ENCODE results near the gene ARID5A.
A peak's percentile ranks its signal among the peaks of the same experiment; 100 is the strongest.
"Not testable (repeated sequence)": the region's sequence is repeated elsewhere in the genome, so short reads cannot be mapped to it uniquely, and the experiment has no call there.

ARID5A gene, protein sequence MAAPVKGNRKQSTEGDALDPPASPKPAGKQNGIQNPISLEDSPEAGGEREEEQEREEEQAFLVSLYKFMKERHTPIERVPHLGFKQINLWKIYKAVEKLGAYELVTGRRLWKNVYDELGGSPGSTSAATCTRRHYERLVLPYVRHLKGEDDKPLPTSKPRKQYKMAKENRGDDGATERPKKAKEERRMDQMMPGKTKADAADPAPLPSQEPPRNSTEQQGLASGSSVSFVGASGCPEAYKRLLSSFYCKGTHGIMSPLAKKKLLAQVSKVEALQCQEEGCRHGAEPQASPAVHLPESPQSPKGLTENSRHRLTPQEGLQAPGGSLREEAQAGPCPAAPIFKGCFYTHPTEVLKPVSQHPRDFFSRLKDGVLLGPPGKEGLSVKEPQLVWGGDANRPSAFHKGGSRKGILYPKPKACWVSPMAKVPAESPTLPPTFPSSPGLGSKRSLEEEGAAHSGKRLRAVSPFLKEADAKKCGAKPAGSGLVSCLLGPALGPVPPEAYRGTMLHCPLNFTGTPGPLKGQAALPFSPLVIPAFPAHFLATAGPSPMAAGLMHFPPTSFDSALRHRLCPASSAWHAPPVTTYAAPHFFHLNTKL

DNA sequence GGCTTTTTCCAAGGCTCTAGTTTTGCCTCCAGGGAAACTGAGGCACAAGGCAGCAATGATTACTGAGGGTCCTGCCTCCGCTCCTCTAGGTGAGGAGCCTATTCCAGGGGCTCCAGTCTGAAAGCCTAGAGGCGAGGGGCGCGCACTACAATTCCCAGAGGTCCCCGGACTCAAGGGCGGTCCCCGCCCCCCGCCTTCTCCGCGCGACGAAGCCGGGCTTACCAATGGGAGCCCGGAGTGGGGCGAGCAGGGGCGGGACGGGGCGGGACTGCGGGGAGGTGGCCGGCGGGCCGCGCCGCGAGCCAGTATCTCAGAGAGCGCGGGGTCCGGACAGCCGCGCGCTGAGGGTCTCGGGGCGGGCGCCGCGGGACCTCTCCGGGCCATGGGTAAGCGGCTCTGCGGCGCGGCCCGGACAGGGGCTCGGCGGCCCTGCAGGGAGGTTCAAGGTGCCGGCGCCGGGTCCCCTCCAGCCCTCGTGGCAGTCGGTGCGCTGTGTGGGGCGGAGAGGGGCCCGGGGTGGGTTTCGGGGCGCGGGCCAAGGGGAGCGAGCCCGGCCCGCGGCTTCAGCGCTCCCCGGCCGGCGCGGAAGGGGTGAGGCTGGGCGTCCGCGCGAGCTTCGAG, at the start of gene ARID5A:
Gene ARID5A, plus strand, starts transcription at position 308 of the 621 bp plus-strand sequence. Its CDS starts 75 bp downstream, at position 383.
- DNase-seq (ENCODE audit: low read depth): peak; percentile 83

DNA sequence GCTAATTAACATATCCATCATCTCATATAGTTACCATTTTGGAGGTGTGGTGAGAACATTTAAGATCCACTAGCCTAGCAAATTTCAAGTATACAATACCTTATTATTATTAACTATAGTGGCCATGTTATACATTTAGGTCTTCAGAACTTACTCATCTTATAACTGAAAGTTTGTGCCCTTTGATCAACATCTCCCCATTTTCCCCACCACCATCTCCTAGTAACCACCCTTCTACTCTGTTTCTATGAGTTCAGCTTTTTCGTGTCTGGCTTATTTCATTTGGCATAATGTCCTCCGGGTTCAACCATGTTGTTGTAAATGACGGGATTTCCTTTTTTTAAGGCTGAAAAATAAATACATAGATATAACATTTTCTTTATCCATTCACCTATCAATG, 47.3 kb upstream of the ARID5A start:
- DNase-seq (ENCODE audit: low read depth): no peak

DNA sequence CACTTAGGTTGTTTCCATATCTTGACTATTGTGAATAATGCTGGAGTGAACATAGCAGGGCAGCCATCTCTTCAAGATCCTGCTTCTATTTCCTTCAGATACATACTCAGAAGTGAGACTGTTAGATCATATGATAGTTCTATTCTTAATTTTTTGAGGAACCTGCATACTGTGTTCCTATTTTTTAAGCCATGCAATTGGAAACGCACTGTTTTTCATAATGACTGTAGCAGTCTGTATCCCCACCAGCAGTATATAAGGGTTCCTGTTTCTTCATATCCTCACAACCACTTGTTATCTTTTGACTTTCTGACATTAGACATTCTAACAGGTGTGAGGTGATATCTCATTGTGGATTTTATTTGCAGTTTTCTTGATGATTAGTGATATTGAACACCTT, 46.9 kb upstream of the ARID5A start:
- DNase-seq (ENCODE audit: low read depth): no peak

DNA sequence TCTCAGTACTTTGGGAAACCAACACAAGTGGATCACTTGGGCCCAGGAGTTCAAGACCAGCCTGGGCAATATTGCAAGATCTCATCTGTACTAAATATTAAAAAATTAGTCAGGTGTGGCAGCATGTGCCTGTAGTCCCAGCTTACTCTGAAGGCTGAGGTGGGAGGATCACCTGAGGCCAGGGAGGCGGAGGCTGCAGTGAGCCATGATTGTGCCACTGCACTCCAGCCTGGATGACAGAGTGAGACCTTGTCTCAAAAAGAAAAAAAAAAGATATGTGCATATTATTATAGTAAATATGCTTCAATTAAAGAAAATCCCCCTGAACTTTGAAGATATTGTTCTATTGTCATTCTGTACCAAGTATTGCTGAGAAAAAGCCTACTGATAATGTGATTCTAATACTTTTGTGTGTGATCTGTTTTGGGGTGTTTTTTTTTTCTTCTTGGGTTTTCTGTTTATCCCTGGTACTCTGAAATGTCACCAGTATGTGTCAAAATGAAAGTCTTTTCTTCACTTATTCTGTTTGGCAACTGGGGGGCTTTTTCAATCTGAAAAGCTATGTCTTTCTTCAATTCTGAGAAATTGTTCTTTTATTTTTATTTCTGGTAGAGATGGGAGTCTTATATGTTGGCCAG, 44.6 kb upstream of the ARID5A start:
- no peak for DNase-seq (ENCODE audit: low read depth)

DNA sequence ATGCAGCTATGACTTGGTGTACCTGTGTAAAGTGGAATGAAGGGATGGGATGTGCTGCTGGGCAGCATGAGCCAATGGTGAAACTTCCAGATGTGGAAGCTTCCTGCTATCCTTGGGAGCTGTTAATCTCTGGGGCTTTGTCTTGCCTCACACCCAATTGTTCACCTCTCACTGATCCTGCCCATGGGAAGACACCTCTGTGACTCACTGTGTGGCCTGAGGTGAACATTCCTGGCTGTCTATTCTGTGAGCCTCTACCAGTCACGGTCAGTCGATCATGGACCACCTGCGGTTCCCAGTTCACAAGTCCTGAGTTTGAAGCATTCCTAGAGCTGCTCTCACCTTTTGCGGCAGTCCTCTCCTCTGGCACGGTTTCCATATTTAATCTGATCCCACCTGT, 43.5 kb upstream of the ARID5A start:
- no peak for DNase-seq (ENCODE audit: low read depth)

DNA sequence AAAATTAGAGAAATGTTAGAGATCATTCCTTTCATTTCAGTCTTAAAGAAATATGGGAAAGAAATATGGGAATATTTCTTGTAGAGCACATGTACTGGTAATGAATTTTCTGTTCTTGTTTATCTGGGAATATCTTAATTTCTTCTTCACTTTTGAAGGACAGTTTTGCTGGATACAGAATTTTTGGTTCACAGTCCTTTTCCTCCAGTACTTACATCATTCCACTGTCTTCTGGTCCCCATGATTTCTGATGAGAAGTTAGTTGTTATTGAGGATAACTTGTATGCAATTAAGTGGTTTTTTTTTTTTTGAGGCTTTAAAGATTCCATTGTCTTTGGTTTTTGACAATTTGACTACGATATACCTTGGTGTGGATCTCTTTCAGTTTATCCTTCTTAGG, 42.4 kb upstream of the ARID5A start:
- DNase-seq (ENCODE audit: low read depth): no peak

DNA sequence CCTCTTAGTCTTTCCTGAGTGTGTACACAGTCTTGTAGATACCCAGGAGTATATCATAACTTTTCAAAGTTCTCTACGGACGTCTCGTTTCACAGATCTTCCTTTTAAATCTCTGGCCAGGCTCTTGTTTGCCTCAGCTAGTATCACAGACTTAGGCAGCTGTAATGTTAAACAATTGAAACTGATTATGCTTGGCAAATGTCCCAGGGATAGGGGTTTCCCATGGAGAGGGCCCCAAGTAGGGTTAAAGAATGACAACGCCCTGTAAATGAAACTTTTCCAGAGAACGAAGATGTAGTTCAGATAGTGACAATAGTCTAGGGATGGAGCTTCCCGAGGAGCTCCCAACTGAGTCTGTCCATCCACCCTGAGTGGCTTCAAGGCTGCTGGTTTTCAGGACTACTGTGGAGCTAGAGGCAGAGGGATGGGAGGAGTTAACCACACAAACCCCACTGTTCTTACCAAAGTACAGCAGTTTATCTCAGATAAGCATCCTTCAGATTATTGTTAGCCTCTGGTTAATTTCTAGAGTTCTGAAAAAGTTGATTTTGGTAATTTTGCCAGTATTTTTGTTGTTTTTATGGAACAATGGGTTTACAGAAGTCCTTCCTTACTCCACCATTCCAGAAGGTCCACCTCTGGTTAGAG, 40.4 kb upstream of the ARID5A start:
- DNase-seq (ENCODE audit: low read depth): no peak

DNA sequence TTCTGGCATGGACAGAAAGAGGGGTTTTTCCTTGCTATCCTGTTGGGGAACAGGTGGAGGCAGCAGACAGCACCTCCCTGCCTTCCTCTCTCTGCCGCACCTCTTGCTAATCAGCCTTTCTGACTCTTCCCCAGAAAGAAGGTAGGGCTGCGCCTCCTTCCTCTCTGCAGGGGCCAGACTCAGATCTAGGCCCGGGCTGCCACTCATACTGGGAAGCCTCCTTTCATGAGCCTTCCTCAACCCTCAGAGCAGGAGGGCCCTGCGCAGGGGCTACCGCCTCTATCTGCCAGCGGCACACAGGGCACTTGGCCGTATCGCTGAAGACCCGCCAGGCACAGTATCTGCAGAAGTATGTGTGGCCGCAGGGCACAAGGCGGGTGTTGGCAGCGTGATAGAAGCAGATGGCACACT, 38.5 kb upstream of the ARID5A start:
- DNase-seq (ENCODE audit: low read depth): no peak

DNA sequence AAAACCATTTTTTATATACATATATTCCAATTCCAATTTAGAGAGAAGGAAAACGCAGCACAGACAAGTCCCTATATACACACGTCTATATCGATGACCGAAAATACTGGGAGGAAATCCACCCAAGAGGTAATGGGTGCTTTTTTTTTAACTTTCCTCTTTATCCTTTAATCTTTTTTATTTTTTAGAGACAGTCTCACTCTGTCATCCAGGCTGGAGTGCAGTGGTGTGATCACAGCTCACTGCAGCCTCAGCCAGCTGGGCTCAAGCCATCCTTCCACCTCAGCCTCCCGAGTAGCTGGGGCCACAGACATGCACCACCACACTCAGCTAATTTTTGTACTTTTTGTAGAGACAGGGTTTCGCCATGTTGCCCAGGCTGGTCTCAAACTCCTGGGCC, 37.9 kb upstream of the ARID5A start:
- DNase-seq (ENCODE audit: low read depth): not testable (repeated sequence)

DNA sequence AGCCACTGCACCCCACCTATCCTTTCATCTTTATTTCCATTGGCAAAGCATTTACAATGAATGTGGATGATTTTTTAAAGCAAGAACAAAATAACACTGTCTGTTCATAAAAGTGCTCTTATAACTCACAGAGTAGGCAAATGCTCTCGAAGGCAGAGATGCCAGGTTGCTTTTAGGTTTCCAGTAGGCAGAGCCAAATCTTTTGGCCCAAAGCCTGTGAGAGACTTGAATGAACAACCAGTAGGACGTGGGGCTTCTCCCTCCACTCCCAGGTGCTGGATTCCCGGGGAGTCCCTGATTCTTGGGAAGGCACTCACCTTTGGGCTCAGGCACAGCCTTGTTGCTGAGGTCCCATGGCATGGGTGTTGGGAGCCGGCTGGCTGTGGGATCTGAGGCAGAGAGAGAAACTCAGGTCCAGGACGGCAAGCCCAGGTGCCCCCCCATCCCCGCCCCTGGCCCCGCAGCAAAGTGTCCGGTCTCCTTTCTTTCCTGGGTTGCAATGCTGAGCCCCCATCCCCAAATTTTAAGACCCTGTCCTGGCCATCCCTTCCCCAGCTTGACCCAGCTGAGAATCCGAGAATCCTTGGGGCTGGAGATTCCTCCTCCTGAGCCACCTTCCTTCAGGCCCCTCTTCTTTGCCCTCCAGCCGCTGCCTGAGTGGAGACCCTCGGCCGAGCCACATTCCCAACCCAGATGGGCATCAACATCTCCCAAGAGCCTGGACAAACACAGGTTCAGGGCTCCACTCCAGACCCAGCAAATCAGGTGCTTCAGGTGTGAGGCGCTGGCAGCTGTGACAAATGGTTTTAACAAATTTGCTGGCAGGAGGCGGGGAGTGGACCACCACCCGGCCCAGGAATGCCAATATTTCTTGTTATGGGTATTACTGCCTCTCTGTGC, 37.2 kb upstream of the ARID5A start:
- DNase-seq (ENCODE audit: low read depth): no peak

DNA sequence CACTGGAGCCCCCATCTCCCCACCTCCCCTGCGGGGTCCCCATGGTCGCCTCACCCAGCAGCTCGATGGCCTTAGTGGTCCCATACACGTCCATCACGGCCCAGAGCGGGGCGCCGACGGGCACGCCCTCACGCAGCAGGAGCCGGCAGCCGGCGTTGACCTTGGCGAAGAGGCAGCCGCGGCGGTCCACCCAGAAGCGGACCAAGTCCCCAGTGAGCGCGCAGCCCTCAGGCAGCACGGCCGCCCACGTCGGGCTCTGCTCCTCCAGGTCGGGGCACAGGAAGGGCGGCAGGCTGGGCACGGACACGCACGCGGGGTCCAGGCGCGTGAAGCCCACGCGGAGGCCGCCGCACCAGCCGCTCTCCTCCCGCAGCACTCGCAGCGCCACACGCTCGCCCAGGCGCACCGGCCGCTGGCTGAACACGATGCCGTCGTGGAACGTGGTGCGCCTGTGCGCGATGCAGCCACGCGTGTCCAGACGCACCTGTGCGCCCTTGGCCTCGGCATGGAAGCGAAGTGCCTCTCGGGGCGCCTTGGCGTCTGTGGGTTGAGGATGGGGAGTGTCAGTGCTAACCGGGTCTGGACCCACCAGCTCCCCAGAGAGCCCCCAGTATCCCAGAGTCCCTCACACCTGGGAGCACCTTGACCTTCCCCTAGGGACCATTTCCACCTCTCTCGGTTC, 36.0 kb upstream of the ARID5A start:
- no peak for DNase-seq (ENCODE audit: low read depth)

DNA sequence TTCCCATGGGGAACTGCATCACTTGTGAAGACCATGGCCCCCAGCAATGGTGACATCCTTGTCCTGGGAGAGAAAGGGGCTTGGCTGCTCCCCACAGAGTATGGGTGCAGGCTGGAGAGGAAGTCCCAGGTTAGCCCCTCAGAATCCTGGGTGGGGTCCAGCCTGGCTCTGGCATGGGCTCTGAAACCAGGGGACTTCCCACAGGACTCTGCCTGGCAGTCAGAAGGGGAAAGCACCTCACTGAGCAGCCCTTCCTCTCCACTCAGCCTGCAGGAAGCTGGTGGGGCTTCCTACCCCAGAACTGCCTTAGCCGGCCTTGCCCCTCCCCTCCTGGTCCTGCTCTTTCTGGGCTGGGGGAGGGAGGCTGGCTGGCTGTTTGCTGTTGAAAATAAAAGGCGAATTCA, 35.1 kb upstream of the ARID5A start:
- no peak for DNase-seq (ENCODE audit: low read depth)

DNA sequence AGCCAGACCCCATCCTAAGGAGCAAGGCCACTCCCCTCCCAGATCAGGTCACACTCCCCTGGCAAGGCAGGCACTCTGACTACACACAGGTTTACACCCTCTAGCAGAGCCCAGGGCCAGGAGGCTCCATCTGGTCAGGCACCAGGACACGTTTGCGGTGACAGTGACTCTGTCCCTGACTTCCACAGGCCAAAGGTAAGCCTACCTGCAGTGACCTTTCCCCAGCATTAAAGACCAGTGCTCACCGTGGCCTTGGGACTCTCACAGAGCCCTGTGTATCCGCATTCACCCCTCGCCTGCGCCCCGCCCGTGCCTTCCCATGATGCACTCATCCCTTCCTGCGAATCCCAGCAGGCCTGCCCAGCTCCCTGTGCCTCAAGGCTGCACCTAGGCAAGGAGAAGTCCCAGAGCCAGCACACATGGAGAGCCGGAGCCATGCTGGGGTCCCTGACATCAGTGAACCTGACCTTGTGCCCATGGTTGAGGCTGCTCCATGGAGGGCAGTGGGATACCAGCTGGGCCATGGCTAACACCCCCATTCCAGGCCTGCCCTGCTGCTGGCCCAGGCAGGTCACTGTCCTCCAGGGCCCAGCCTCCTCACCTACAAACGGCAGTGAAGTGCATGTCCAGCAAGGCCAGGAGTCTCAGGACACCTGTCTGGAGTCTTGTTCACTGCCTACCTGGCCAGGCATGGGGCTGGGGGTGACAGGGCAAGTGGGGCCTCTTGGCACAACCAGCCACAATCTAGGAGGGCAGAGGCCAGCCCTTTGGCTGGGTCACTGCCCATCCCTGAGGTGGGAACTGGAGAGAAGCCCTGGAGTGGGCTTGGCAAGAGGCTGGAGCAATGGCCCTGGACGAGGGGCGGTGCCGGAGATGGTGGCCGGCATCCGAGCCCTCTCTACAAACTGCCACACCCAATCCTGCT, 34.4 kb upstream of the ARID5A start:
- no peak for DNase-seq (ENCODE audit: low read depth)

DNA sequence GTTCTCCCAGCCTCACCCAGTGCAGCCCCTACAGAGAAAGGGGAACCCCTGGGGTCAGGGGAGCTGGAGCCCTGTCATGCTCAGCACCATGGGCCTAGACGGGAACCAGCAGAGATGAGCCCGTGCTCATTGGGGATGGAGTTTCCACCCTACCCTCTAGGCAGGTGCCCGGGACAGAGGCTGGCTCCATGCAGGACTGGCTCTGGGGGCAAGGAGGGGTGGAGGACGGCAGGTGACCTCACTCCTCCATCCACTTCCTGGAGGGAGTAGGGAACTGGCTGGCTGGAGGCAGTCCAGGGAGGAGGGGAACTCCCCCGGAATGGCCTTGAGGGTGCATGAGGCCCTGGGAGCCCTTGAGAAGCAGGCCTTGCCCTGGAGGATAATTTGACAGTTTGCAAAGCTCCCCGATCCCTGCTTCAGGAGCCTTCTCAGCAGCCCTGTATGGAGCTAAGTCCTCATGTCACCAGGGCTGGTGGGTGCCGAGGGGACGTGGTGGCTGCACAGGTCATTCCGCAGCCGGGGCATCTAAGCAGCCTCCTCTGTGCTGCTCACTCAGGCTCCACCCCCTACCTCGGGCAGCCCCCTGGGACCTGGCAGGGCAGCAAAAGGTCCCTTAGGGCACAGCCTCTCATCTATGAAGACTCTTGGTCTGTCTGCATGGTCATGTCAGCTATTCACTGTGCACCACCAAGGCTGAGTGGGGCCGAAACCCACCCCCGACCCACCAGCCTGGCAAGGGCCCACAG, 33.5 kb upstream of the ARID5A start:
- no peak for DNase-seq (ENCODE audit: low read depth)

DNA sequence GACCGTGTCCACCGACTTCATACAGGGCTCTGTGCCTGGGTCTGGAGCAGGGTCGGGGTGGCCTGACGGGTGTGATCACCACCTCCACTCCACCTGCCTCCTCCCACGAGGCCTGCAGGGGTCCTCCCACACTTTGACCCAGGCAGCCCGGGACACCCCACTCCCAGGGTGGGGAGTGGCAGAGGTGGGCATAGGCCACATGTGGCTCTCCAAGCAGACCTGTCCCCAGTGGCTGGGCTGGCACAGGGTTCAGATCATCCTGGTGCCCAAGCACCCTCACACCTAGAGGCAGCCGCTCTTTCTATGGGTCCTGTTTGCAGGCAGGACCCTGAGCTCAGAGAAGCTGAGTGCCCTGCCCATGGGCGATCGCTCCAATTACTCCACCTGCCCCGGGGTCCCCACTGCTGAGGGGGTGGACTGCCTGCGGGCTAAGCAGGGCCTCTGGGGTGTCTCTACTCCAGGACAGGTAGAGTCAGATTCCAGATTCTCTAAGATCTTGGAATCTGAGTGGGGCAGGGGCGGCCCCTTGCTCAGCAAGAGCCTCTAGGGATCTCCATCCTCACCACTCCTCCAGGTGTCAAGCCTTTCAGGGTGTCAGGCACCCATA, 32.8 kb upstream of the ARID5A start:
- DNase-seq (ENCODE audit: low read depth): no peak

DNA sequence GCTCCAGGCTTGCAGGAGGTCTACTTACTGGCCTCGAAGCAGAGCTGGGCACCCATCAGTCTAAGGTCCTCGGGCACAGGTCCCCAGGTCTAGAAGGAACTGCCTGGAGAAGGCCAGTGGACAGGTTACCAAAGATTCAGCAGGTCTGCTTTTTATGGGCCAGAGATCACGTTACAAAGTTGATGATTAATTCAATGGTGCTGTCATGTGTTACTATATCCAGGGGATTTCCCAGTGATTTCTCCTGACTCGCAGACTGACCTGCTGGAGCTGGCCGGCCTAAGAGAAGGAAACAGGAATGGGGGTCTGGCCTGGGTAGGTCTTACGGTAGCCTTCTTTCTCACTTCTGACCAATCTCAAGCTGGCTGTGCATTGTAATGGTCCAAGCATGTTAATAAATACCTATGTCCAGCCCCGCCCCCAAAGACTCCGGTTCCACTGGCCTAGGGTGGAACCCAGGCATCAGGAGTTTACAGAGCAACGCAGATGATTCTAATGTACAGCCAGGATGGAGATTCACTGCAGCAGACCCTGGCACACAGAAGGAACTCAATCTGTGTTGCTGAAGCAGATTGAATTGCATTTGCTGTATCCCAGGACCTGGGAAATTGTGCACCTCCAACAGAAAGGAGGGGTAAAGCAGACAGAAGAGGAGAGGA, 31.2 kb upstream of the ARID5A start, which contains the start of gene NEURL3:
Gene NEURL3, minus strand, starts transcription at position 127 of the 659 bp plus-strand sequence. Its CDS starts 71 bp downstream, at position 56.
- DNase-seq (ENCODE audit: low read depth): peak; percentile 91

DNA sequence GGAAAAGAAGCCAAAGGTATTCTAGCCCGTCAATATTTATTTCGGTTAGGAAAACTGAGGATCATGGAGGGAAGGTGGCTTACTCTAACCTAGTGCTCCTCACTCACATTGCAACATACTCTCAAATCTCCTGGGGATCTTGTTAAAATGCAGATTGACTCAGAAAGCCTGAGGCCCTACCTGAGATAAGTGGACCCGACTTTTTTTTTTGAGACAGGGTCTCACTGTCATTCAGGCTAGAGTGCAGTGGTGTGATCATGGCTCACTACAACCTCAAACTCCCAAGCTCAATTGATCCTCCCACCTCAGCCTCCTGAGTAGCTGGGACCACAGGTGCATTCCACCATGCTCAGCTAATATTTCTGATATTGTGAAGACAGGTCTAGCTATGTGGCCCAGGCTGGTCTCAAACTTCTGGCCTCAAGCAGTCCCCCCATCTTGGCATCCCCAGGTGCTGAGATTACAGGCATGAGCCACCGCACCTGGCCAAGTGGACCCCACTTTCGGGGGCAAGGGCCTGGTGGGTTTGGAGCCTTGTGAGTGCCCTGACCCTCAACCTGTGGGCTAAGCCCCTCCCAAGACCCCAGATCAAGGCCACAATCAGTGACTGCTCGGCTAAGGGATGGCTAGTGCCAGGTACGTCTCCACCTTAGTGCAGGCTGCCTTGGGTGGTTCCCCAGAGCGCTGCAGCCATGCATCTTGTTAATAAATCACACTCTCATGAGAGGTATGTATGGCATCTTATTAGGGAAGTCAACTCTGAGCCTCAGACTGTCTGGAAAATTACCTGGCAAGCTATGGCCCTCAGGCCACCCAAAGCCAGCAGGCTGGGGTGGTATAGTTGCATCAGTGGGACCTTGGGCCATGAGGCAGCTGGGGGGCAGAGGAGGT, 30.3 kb upstream of the ARID5A start:
- no peak for DNase-seq (ENCODE audit: low read depth)

Measured in HS-5 (cell line).